SIG-M5 treated with dmso at 0.1 percent for 504 hours (cell line): ENCODE data around the gene TRIP10.
"Not testable (repeated sequence)": the region's sequence is repeated elsewhere in the genome, so short reads cannot be mapped to it uniquely, and the experiment has no call there.

ENCODE experiments used
- DNase-seq: peaks from one replicate; lab custom pipeline; 2025; ENCODE audit not compliant: unreplicated experiment; lab: John Stamatoyannopoulos, UW

The TRIP10 gene

DNA sequence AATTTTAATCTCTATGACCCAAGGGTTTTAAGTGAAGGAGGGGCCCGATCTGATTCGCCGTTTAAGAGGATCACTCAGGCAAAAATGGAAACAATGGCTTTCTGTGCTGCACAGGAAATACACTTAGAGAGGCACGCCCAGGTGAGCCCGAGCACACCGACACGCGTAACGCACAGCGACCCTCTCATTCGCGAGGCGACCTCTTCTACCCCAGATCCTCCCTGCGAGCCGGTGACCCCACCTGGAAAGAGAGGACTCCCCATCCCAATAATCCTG, 27.5 kb downstream of the TRIP10 start:
- no peak for DNase-seq

DNA sequence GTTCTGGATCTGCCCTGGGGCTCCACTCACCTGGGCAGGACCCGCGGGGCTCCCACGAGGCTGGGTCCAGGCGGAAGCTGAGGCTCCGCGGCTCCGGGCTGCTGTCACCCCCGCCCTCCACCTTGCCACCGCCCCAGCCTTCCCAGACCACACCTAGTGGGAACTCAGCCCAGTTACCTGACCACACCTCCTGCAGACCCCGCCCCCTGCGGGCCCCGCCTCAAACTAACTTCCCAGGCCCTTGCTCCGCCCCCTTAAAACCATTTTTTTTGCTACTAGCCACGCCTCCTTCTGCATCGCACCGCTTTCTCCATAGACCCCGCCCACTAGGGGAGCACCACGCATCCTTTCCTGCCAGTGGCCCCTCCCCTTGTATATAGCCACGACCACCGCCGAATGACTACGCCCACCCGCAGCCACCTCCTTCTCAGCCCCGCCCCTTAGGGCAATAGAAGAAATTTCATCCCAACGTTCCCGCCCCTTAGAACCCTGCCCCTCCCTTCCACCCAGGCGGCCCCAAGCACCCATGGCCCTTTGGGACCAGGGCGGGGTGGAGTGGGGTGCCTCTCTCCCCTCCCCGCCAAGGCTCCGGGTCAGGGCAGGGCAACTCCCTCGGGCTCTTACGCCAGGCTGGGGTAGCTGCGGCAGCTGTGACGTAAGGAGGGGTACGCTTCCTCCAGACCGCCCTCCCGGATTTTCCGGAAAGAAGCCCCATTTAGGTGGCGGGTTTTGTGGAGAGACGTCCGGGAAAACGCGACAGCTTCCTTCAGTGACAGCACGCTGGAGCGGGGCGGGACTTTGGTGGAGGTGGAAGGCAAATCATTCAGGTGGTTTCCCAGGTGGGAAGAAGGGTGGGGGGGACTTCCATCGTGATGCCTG, 28.1 kb downstream of the TRIP10 start, which contains the start of gene SH2D3A:
Gene SH2D3A (minus strand): TSS at position 79 of the 879 bp plus-strand sequence. CDS start 3,687 bp downstream, outside the sequence.
- DNase-seq = peak; percentile 90

DNA sequence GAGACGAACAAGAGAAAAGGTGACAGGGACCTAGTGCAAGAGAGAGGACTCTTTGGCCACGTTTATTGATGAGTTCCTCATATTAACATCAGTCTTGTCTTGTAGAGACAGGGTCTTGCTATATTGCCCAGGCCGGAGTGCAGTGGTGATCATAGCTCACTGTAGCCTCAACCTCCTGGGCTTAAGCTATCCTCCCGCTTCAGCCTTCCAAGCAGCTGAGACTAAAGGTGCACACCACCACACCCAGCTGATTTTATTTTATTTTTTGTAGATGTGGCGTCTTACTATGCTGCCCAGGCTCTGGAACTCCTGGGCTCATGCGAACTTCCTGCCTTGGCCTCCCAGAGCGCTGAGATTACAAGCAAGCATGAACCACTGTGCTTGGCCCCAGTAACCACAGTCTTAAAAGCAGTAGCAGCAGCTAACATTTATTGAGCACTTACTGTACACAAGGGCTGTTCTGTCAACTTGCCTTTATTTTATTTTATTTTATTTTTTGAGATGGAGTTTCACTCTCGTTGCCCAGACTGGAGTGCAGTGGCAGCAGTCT, 28.8 kb downstream of the TRIP10 start:
- DNase-seq = no peak

DNA sequence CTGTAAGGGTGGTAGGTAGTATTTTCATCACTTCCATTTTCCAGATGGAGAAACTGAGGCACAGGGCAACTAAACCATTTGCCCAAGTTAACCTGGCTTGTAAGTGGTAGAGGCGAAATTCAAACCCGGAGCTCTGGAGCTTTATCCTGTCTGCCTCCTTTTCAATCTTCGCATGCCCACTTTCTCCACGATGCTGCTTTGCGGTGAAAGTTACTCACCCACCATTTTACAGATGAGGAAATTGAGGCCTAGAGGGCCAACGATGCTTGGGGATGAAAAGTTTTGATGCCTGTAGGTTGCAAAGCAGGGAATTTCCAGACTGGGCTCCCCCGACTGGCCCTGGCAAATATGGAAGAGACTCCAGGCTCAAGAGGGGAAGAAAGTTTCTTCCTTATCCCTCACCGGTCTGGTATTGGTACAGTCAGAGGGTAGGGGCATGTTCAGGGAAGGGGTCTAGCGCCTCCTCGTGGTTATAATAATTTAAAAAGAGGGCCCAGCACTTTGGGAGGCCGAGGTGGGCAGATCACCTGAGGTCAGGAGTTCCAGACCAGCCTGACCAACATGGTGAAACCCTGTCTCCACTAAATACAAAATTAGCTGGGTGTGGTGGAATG, 29.6 kb downstream of the TRIP10 start:
- peak; percentile 35 for DNase-seq

DNA sequence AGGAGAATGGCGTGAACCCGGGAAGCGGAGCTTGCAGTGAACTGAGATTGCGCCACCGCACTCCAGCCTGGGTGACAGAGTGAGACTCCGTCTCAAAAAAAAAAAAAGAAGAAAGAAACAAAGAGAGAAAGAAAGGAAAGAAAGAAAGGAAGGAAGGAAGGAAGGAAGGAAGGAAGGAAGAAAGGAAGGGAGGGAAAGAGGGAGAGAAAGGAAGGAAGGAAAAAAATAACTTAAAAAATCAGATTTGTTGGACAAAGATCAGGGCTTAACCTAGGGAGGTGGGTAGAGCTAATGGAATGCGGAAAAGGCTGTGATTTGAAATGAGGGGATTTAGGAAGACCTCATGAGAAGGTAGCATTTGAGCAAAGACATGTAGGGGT, 32.2 kb downstream of the TRIP10 start:
- not testable (repeated sequence) for DNase-seq

DNA sequence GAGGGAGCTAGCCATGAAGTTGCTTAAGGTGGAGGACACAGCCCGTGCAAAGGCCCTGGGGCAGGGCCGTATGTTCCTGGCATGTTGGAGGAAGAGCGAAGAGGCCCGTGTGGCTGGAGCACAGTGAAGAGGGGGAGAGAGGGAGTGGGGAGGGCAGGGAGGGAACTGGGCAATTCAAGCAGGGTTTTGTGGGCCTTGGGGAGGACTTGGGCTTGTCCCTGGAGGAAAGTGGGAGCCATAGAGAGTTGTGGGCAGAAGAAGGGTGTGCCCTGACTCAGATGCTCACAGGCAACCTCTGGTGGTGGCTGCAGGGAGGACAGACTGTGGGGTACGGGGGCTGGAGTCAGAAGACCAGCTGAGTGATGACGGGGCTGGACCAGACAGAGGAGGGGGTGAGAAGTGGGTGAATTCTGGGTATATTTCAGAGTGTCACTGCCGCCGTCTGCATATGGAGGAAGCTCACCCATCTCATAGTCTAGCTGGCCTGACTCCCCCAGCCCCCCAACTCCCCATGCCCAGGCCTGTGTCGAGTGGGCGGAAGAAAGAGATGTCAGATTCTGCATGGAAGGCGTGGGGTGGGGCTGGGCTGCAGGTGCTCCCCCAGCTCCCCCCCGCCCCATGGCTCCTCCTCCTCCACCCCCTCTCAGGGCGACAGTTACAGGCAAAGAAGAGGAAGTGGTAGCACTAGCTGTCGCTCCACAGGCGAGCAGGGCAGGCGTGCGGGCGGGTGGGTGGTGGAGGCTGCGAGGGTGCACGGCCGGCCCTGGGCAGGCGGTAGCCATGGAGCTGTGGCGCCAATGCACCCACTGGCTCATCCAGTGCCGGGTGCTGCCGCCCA, 32.8 kb downstream of the TRIP10 start, which contains the start of gene VAV1:
Gene VAV1 (plus strand): TSS at position 681 of the 838 bp plus-strand sequence. CDS start 100 bp downstream, at position 781.
- DNase-seq = peak; percentile 89

DNA sequence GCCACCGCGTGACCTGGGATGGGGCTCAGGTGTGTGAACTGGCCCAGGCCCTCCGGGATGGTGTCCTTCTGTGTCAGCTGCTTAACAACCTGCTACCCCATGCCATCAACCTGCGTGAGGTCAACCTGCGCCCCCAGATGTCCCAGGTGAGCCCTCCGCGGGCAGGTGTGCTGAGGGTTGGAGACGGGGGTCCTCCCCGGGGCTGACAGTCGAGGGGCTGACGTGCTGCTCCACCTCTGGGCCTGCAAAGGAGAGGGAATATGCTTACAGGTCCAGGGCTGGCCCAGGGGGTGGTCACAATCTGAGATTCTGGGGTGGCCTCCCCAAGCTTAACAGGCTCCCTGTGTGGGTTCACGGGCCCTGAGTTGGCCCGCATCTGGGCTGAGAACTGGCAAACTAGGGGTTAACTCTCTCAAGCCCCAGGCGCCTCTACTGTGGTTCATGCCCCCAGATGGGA, 33.4 kb downstream of the TRIP10 start:
- DNase-seq = no peak

DNA sequence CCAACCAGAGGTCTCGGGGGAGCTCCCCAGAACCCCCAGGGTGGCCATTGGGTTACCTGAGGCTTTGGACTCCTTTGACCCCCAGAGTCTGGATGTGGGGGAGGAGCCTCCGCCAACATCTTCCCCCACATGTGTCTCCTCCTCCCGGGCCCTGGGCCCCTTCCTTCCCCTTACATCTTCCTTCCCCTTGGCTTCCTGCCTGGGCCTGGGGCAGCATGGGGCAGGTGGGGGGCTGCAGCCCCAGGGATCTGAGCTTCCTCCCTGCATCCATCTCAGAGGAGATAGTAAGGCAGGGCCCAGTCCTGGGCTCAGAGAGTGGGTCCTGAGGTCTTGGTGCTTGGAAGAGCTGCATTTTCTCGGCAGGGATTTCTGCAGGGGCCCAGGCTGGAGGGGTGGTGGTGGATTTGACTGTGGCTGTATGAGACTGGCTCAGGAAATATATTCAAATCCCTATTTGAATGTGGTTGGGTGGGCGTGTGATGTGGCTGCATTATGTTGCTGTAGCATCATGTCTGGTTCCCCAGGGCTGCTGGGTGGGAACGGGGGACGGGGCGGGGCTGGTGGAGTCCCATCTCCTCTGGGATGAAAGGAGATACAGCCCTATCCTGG, 33.9 kb downstream of the TRIP10 start:
- peak; percentile 61 for DNase-seq

DNA sequence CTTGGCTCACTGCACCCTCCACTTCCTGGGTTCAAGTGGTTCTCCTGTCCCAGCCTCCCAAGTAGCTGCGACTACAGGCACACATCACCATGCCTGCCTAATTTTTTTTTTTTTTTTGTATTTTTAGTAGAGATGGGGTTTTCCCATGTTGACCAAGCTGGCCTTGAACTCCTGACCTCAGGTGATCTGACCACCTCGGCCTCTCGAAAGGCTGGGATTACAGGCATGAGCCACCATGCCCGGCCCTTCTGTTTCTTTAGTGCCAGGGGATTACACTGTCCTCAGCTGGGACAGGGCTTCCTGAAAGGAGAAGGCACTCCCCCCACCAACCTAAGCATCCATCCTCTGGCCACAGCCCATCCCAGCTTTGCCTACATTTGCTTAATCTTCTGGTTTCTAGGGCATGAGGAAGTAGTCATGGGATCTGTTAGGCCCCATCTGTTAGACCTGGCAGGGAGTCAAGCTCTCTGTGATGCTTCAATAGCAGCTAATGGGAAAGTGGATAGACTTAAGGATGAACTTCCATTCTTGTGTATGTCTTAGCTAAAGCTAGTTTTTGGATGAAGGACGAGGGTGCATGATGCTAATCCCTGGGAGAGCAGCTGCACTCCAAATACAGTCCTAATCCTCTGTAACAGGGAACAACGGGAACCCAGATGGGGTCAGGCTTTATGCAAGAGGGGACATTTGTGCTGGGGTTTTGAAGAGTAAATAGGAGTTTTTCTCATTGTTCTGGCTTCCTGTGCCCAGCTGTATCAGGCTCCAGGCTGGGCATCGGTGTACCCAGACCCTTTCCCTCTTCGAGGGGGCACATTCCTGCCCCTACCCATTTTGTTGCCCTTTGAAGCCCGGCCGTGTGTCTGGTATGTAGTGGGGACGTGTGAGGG, 35.6 kb downstream of the TRIP10 start:
- DNase-seq = peak; percentile 65

DNA sequence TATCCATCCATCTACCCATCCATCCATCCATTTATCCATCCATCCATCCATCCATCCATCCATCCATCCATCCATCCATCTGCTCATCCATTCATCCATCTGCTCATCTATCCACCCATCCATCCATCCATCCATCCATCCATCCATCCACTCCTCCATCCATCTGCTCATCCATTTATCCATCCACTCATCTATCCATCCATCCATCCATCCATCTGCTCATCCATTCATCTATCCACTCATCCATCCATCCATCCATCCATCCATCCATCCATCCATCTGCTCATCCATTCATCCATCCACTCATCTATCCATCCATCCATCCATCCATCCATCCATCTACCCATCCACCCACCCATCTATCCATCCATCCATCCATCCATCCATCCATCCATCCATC, 36.6 kb downstream of the TRIP10 start:
- not testable (repeated sequence) for DNase-seq

DNA sequence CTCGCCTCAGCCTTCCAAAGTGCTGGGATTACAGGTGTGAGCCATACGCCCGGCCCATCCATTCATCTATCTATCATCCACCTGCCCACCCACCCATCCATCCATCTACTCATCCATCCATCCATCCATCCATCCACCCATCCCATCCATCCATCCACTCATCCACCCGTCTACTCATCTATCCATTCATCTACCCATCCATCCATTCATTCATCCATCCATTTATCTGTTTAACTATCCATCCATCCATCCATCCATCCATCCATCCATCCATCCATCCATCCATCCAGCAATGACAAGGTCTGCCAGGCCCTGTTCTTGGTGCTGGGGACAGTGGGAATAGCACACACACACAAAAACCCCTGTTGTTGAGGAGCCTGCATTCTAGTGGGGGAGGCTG, 37.5 kb downstream of the TRIP10 start:
- no peak for DNase-seq

DNA sequence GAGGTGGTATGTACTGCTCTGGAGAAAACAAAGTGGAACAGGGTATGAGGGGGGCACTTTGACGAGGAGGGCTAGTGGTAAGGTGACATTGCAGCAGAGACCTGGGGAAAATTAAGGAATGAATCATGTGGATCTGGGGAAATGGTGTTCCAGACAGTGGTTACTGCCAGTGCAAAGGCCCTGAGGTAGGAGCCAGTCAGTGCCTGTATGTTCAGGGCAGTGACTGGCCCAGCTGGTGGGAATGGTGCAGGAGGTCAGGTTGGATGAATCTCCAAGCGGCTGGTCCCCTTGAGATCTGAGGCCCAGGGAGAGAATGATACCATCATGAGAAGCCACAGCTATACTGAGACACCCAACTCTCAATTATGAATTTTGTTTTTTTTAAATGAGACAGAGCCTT, 38.0 kb downstream of the TRIP10 start:
- no peak for DNase-seq

DNA sequence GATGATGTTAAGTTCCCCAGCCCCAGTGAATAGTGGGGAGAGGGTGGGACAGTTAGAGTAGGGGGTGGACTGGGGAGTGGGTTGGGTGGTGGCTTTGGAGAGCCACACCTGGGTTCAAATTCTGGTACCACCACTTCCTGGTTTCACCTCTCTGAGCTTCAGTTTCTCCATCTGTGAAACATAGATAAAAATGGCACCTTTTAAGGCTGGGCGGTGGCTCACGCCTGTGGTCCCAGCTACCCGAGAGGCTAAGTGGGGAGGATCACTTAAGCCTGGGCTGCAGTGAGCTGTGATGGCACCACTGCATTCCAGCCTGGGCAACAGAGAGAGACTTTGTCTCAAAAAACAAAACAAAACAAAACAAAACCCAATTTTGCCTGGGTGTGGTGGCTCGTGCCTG, 38.9 kb downstream of the TRIP10 start:
- DNase-seq = no peak

DNA sequence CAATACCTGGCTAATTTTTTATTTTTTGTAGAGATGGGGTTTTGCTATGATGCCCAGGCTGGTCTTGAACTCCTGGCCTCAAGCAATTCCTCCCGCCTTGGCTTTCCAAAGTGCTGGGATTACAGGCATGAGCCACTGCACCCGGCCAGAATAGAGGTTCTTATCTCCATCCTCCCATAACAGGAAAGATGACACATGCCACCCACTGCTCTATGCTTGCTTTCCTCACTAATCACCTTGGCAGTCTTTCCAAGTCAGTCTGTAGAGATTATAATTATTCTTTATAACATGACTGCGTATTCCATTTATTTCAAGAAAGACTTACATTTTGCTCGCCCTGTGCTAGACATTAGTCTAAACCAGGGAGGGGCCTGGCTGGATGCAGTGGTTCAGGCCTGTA, 39.7 kb downstream of the TRIP10 start:
- no peak for DNase-seq

DNA sequence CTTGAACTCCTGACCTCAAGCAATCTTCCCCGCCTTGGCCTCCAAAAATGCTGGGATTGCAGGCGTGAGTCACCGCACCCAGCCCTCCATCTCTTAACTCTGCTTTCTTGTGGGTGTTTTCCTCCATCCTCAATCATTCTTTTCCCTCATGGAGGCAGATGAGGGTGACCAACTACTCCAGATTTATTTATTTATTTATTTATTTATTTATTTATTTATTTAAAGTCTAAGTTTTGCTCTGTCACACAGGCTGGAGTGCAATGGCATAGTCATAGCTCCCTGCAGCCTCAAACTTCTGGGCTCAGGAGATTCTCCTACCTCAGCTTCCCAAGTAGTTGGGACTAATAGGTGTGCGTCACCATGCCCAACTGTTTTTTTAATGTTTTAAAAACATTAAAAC, 47.9 kb downstream of the TRIP10 start:
- no peak for DNase-seq

DNA sequence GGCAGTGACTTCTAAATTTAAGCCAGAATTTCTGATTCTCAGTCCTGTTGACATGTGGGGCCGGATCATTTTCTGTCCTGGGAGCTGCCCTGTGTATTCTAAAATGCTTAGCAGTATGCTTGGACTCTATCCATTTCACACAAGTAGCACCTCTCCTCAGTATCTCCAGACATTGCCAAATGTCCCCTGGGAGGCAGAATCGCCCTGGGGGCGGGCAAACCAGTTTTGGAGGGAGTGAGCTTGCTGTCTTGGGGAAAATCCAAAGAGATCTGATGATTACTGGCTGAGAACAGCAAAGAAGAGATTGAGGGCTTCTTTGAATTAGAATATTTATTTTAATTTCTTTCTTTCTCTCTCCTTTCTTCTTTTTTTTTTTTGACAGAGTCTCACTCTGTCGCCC, 49.4 kb downstream of the TRIP10 start:
- no peak for DNase-seq

DNA sequence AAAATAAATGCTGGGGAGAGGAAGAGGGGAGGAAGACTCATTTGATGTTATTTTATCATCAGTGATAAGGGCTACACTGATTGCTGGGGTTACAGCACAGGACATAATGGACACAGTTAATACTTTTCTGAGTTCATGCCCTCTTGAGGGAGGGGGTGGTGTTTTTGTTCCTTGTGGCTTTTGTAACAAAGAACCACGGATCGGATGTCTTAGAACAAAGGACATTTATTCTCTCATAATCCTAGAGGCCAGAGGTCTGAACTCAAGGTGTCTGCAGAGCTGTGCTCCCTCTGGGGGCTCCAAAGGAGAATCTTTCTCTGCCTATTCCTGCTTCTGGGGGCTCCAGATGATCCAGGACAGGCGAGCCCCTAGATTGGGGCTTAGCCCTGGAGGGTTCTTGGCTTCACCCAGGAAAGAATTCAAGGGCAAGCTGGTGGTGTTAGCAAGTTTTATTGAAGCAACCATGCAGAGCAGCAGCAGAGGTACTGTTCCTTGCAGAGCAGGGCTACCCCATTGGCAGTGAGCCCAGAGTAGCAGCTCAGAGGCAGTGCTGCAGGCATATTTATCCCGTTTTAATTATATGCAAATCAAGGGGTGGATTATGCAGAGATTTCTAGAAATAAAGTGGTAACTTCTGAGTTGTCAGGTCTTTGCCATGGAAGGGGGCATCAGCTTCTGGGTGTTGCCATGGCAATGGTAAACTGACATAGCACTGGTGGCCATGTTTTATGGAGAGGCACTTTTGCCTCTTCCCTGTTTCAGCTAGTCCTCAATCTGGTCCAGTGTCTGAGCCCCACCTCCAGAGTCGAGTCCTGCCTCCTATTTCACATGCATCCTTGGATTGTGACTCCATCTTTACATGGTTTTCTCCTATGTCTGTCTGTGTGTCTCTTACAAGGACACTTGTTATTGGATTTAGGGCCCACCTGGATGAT, 51.0 kb downstream of the TRIP10 start:
- DNase-seq = no peak

DNA sequence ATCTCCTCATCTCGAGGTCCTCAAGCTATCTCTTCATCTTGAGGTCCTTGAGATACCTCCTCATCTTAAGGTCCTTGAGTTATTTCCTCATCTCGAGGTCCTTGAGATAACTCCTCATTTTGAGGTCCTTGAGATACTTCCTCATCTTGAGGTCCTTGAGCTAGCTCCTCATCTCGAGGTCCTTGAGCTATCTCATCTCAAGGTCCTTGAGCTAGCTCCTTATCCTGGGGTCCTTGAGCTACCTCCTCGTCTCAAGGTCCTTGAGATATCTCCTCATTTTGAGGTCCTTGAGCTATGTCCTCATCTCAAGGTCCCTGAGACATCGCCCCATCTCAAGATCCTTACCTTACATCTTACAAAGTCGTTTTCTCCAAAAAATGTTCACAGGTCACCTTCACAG, 51.8 kb downstream of the TRIP10 start:
- DNase-seq = no peak

DNA sequence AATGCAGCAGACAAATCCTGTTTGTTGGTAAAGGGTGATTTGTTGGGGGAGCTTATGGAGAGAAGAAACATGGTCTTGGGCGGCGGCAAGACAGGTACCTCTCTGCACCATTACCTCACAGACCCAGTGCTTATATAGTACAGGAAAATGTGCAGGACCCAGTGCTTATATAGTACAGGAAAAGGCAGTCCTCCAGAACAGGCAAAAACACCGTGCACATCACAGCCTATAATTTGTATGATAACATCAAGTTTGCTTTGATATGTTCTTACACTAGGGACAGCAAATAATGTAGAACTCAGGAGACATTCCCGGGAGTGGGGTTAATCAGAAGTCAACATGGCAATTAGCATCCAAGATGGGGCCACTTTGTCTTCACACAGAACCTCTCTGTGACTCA, 53.9 kb downstream of the TRIP10 start:
- DNase-seq = no peak
